NCI-H748 (cell line): ENCODE data around the gene PCDHA12.
A peak's percentile ranks its signal among the peaks of the same experiment; 100 is the strongest.
"Not testable (repeated sequence)": the region's sequence is repeated elsewhere in the genome, so short reads cannot be mapped to it uniquely, and the experiment has no call there.

ENCODE experiments used
- DNase-seq: peaks from one replicate; lab custom pipeline; 2025; ENCODE audit not compliant: unreplicated experiment; lab: John Stamatoyannopoulos, UW

The PCDHA12 gene

GRCh38 chr5:140857177-140857986 lies 17.7 kb upstream of the PCDHA12 start:
- no peak for DNase-seq

GRCh38 chr5:140857987-140858240 lies 17.2 kb upstream of the PCDHA12 start:
- no peak for DNase-seq

- no peak for DNase-seq
Measured at GRCh38 chr5:140862441-140863295, 12.4 kb upstream of the PCDHA12 start.

- DNase-seq = peak; percentile 92
Measured at GRCh38 chr5:140868721-140869554, 6.2 kb upstream of the PCDHA12 start, which contains the start of gene PCDHA11. TSS of gene PCDHA11 (plus strand) at chr5:140868957. CDS start at chr5:140869104, 147 bp downstream.

- no peak for DNase-seq
Measured at GRCh38 chr5:140869555-140869886, 5.6 kb upstream of the PCDHA12 start.

- DNase-seq = no peak
Measured at GRCh38 chr5:140870221-140871201, 4.6 kb upstream of the PCDHA12 start.

- DNase-seq = not testable (repeated sequence)
Measured at GRCh38 chr5:140876541-140877261, 1.6 kb downstream of the PCDHA12 start.

GRCh38 chr5:140877262-140877581 lies 2.1 kb downstream of the PCDHA12 start:
- DNase-seq = no peak

- peak; percentile 93 for DNase-seq
Measured at GRCh38 chr5:140881889-140882590, 6.9 kb downstream of the PCDHA12 start, which contains the start of gene PCDHA13. TSS of gene PCDHA13 (plus strand) at chr5:140882124. CDS start at chr5:140882269, 145 bp downstream.

- DNase-seq = peak; percentile 92
Measured at GRCh38 chr5:140882591-140882899, 7.4 kb downstream of the PCDHA12 start.

- no peak for DNase-seq
Measured at GRCh38 chr5:140883373-140883772, 8.3 kb downstream of the PCDHA12 start.

GRCh38 chr5:140883927-140884697 lies 9.0 kb downstream of the PCDHA12 start:
- DNase-seq = no peak

- no peak for DNase-seq
Measured at GRCh38 chr5:140916325-140916724, 41.2 kb downstream of the PCDHA12 start.

GRCh38 chr5:140923601-140924000 lies 48.5 kb downstream of the PCDHA12 start:
- no peak for DNase-seq

GRCh38 chr5:140925806-140926442 lies 50.8 kb downstream of the PCDHA12 start, which contains the start of gene PCDHAC1:
TSS of gene PCDHAC1 (plus strand) at chr5:140926299. CDS start at chr5:140926893, 594 bp downstream.
- peak; percentile 90 for DNase-seq

GRCh38 chr5:140926443-140927227 lies 51.5 kb downstream of the PCDHA12 start:
- DNase-seq = peak; percentile 94

GRCh38 chr5:140927228-140927573 lies 52.1 kb downstream of the PCDHA12 start:
- peak; percentile 61 for DNase-seq
